ENCODE measurements around the gene GON7.
"Not testable (repeated sequence)": the region's sequence is repeated elsewhere in the genome, so short reads cannot be mapped to it uniquely, and the experiment has no call there.

The GON7 gene

DNA sequence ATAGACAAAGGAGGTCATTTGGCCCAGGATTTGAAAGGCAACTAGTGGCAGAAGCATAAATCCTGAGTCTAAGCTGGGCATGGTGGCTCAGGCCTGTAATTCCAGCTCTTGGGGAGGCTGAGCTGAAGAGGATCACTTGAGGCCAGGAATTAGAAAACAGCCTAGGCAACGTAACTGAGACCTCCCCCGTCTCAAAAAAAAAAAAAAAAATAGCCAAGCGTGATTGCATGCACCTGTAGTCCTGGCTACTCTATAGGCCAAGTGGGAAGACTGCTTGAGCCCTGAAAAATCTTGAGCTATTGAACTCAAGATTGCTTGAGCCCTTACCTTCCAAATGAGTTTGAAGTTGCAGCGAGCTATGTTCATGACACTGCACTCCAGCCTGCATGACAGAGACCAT lies 7.8 kb downstream of the GON7 start:
- no peak for DNase-seq (ENCODE audit: low spot score)

- no peak for DNase-seq (ENCODE audit: low spot score)
Measured at GRCh38 chr14:93195316-93195999, 11.4 kb downstream of the GON7 start.

DNA sequence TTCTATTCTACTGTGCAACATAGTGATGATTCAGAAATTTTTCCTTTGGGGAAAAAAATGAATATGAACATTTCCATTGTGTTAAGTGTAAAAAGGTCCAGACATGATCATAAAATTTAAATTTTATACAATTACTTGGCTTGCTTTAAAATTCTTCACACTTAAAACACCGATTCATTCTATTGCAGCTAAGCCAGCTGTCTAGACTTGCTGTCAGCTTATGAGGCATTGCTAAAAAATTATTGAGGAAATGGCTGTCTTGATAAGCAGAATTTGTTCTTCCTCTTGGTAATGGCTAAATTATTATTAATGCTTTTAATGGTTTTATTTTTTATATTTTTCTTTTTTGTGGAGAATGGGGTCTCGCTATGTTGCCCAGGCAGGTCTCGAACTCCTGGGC lies 19.9 kb downstream of the GON7 start:
- no peak for DNase-seq (ENCODE audit: low spot score)

DNA sequence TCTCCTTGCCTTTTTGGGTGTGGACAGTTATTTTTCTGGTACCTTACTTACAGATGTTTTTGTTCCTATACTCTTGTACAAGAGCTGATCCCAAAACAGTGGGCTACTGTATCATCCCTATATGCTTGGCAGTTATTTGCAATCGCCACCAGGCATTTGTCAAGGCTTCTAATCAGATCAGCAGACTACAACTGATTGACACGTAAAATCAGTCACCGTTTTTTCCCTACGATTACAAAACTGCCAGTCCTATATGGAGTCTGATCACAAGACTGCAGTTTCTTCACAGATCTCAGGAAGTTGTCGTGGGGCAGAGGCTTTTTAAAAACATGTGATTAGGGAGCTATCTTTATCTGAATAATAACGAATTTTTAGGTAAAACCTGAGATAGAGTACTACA lies 20.4 kb downstream of the GON7 start:
- no peak for DNase-seq (ENCODE audit: low spot score)

DNA sequence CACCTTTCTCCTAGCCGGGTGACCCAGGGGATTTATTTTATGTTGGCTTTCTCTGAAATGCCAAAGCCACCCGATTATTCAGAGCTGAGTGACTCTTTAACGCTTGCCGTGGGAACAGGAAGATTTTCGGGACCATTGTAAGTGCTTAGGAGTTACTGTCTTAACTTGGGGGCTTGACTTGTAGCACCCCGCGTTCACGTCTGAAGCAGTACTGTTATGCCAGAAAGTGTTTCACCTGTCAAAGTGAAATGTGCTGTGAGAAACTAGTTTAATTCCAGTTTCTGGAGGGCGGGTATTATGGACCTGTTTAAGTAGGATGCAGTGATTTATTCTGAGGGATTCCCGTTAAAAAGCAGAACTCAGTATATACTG lies 21.5 kb downstream of the GON7 start:
- DNase-seq (ENCODE audit: low spot score), result no peak

- peak; percentile 87 for DNase-seq (ENCODE audit: low spot score)
Measured at GRCh38 chr14:93184391-93185348, 22.2 kb downstream of the GON7 start, which contains the start of the genes LYSET and MOAP1. Gene LYSET, plus strand, starts transcription at chr14:93185317. Its CDS starts 89 bp downstream, at chr14:93185406. Gene MOAP1, minus strand, starts transcription at chr14:93184897. Its CDS starts 655 bp downstream, at chr14:93184242.

GRCh38 chr14:93183596-93184317 lies 23.1 kb downstream of the GON7 start:
- no peak for DNase-seq (ENCODE audit: low spot score)

- no peak for DNase-seq (ENCODE audit: low spot score)
Measured at GRCh38 chr14:93175492-93175891, 31.4 kb downstream of the GON7 start.

DNA sequence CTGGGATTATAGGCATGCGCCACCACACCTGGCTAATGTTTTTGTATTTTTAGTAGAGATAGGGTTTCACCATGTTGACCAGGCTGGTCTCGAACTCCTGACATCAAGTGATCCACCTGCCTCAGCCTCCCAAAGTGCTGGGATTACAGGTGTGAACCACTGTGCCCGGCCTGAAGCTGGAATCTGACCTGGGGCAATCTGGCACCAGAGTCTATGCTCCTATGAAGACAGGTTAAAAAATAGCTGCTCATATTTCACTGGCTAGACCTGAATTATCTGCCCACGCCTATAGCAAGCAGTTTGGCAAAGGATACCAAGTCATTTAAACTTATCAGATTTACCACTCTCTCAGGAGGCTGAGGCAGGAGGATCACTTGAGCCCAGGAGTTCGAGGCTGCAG lies 32.1 kb downstream of the GON7 start:
- DNase-seq (ENCODE audit: low spot score), result not testable (repeated sequence)

DNA sequence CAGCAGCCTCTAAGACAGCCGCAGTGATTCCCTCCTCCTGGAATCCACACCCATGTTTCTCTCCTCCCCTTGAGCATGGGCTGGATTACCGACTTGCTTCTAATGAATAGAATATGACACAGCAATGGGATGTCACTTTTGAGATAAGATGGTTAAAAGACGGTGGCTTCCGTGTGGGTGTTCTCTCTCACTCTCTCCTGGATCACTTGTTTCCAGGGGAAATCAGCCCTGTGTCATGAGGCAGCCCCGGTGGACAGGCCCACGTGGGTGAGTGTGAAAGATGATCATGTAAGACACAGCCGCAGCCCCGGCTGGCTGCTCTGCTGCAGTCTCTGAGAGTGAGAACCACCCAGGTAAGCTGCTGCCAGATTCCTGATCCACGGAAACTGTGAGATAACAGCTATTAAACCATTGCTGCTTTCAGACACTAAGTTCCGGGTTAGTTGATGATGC lies 32.9 kb downstream of the GON7 start:
- no peak for DNase-seq (ENCODE audit: low spot score)

GRCh38 chr14:93171376-93171775 lies 35.5 kb downstream of the GON7 start:
- no peak for DNase-seq (ENCODE audit: low spot score)

- DNase-seq (ENCODE audit: low spot score), result not testable (repeated sequence)
Measured at GRCh38 chr14:93170141-93170540, 36.7 kb downstream of the GON7 start.

DNA sequence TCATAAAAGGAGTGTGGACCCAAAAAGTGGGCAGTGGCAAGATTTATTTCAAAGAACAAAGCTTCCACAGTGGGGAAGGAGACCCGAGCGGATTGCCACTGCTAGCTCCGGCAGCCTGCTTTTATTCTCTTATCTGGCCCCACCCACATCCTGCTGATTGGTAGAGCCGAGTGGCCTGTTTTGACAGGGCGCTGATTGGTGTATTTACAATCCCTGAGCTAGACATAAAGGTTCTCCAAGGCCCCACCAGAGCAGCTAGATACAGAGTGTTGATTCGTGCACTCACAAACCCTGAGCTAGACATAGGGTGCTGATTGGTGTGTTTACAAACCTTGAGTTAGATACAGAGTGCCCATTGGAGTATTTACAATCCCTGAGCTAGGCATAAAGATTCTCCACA lies 37.2 kb downstream of the GON7 start:
- DNase-seq (ENCODE audit: low spot score), result not testable (repeated sequence)

GRCh38 chr14:93168610-93169009 lies 38.3 kb downstream of the GON7 start:
- DNase-seq (ENCODE audit: low spot score), result not testable (repeated sequence)

DNA sequence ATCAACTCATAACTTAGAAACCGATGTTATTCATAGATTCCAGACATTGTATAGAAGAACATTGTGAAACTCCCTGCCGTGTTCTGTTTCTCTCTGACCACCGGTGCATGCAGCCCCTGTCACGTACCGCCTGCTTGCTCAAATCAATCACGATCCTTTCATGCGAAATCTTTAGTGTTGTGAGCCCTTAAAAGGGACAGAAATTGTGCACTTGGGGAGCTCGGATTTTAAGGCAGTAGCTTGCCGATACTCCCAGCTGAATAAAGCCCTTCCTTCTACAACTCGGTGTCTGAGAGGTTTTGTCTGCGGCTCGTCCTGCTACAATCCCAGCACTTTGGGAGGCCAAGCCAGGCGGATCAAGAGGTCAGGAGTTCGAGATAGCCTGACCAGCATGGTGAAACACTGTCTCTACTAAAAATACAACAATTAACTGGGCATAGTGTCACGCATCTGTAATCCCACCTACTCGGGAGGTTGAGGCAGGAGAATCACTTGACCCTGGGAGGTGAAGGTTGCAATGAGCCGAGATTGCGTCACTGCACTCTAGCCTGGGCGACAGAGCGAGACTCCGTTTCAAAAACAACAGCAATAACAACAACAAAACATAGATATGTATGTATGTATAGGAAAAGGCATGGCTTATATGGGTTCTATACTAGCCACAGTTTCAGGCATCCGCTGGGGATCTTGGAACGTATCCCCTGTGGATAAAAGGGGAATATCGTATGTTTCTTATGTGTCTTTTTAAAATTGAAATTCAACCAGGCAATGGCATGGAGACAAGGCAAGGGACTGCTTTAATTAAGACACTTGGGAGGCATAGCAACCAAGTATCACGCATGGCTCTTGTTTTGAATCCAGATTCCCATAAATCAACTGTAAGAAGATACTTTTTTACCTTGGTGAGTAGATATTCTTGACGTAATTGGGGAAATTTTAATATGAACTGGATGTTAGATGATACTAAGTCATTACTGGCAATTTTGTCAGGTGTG lies 41.3 kb downstream of the GON7 start:
- DNase-seq (ENCODE audit: low spot score), result not testable (repeated sequence)

GRCh38 chr14:93163564-93163963 lies 43.3 kb downstream of the GON7 start:
- no peak for DNase-seq (ENCODE audit: low spot score)

DNA sequence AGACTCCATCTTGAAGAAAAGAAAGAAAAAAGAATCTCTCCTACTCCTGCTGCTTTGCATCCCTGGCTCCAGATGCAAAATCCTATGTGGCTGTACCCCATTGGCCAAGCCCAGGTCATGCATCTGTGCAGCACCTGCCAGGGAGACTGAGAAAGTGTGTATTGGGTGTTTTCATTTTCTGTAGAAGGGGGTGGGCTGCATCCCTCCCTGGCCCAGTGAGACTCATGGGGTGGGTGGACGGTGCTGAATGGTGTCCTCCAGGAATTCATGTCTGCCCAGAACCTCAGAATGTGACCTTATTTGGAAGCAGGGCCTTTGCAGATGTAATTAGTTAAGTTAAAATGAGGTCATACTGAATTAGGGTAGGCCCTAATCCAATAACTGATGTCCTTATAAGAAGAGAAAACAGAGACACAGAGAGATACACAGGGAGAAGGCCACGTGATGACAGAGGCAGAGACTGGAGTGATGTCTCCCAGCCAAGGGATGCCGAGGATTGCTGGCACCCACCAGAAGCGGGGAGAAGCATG lies 45.4 kb downstream of the GON7 start:
- no peak for DNase-seq (ENCODE audit: low spot score)

DNA sequence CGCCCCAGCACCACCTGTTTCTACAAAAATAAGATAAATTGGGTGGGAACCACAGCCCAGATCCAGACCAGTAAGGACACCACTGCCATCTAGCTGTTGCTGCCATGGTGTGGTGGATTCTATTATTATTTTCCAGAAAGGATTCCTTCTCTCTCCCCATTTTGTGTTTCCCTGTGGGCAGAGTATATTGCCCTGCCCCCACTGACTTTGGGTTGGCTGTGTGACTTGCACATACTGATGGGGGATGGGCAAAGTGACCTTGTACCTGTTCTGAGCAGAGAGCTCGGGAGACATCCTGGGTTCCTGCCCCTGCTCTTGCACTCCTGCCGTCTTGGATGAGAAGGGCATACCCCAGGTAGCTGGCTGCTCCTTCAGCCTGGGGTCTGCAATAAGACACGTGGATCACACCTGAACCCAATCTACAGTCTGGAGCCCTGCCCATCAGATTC lies 46.5 kb downstream of the GON7 start:
- DNase-seq (ENCODE audit: low spot score), result no peak

DNA sequence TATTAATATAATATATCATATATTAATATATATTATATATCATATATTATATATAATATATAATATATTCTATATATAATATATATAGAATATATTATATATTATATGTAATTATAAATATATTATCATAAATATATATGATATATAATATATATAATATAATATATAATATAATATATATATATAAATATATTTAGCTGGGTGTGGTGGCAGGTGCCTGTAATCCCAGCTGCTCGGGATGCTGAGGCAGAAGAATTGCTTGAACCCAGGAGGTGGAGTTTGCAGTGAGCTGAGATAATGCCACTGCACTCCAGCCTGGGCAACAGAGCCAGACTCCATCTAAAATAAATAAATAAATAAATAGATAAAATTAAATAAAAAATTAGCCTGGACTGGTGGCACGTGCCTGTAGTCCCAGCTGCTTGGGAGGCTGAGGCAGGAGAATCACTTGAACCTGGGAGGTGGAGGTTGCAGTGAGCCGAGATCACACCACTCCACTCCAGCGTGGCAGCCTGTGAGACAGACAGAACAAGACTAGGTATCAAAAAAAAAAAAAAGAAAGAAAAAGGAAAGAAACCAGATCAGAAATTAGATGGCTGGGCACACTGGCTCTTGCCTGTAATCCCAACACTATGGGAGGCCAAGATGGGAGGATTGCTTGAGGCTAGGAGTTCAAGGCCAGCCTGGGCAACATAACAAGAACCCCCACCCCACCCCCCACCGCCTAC lies 47.1 kb downstream of the GON7 start:
- not testable (repeated sequence) for DNase-seq (ENCODE audit: low spot score)

- DNase-seq (ENCODE audit: low spot score), result not testable (repeated sequence)
Measured at GRCh38 chr14:93158349-93158748, 48.5 kb downstream of the GON7 start.

Measured in LoVo (cell line).